SK-N-MC (cell line): Measurements from ENCODE around the gene DENND4C.

Experiments
- EZH2 ChIP-seq: fragments of 200-600 bp; sonication (generic); IDR thresholded peaks from one replicate; pipeline ENCODE4 v1.6.1; 2017; ENCODE audit warnings: antibody characterized with exemption
- POLR2AphosphoS5 ChIP-seq: IDR thresholded peaks from 2 replicates; pipeline ENCODE4 v1.6.1; 2012; ENCODE audit warnings: mild to moderate bottlenecking, low read depth, low read length, borderline replicate concordance

DNA sequence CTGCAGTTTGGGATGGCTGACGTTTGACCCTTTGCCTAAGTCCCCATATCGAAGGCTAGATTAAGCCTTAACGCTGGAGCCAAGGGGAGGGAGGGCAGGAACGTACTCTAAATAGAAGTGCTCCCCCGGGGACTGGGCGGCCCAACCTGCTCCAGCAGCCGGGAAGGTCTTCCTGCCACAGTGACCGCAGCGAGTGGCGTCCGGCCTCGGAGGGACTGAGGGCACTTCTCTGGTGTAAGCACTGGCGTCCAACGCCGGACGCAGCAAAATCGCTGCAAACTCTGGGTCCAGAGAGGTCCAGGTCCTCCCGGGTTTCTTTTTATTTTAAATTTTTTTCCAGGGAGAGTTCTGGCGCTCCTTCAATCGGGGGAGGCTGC, 177.8 kb downstream of the DENND4C start:
- TF ChIP-seq POLR2AphosphoS5: no peak
- no peak for TF ChIP-seq EZH2
